Transverse colon (tissue), 3 donors: ENCODE data around the gene DENND1A.

Source experiments
- EP300 ChIP-seq: sonication (generic); formaldehyde crosslinking; IDR thresholded peaks from one replicate; pipeline ENCODE4 v1.6.1; 2017; ENCODE audit warnings: antibody characterized with exemption, low read depth
- TF ChIP-seq, protein P1 (sequence below), 5 experiments: fragments of 200-600 bp in 3 of 5; fragments of 450-650 bp in 2 of 5; sonication (generic) in 3 of 5; IDR thresholded peaks; 1 replicate in 2 of 5; 2 replicates in 3 of 5; pipeline ENCODE4 v1.5.1; 2016 to 2017; ENCODE audit warnings: antibody characterized with exemption in 5 of 5, inconsistent platforms in 3 of 5, mild to moderate bottlenecking in 2 of 5, moderate library complexity in 1 of 5

GRCh38 chr9:123373447-123373923, 556.4 kb downstream of the DENND1A start:
- TF ChIP-seq, protein P1, sequence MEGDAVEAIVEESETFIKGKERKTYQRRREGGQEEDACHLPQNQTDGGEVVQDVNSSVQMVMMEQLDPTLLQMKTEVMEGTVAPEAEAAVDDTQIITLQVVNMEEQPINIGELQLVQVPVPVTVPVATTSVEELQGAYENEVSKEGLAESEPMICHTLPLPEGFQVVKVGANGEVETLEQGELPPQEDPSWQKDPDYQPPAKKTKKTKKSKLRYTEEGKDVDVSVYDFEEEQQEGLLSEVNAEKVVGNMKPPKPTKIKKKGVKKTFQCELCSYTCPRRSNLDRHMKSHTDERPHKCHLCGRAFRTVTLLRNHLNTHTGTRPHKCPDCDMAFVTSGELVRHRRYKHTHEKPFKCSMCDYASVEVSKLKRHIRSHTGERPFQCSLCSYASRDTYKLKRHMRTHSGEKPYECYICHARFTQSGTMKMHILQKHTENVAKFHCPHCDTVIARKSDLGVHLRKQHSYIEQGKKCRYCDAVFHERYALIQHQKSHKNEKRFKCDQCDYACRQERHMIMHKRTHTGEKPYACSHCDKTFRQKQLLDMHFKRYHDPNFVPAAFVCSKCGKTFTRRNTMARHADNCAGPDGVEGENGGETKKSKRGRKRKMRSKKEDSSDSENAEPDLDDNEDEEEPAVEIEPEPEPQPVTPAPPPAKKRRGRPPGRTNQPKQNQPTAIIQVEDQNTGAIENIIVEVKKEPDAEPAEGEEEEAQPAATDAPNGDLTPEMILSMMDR (IDR thresholded peaks at IDR 0.05), result no peak
- no peak for TF ChIP-seq EP300
